ENCODE data around the gene CCZ1B. TPM values are rescaled to one million over a fixed set of nuclear protein-coding genes. Genes with fewer than 3 reads are reported as not detected.
"Not testable (repeated sequence)": the region's sequence is repeated elsewhere in the genome, so short reads cannot be mapped to it uniquely, and the experiment has no call there.

CCZ1B gene
- total RNA-seq, 1 donor from 2014 or later: 14.3 TPM

GRCh38 chr7:6753964-6754363 lies 72.1 kb downstream of the CCZ1B start, which contains the start of gene RSPH10B2:
TSS of gene RSPH10B2 (plus strand) at chr7:6754103. CDS start at chr7:6757678, 3,575 bp downstream.
- peak; percentile 36 for ATAC-seq
- DNase-seq (ENCODE audit: low spot score): not testable (repeated sequence)

- not testable (repeated sequence) for DNase-seq (ENCODE audit: low spot score); ATAC-seq
These were observed 75.9 kb downstream of the CCZ1B start for GRCh38 chr7:6750173-6750572.

- not testable (repeated sequence) for ATAC-seq; DNase-seq (ENCODE audit: low spot score)
These were observed 76.7 kb downstream of the CCZ1B start for GRCh38 chr7:6749335-6749734.

Other genes starting within 250 kb of the CCZ1B start
- 38.3 TPM for gene ZDHHC4, start 248.8 kb downstream of the CCZ1B start, total RNA-seq
- 14.1 TPM for gene INTS15, start 236.3 kb downstream of the CCZ1B start, total RNA-seq
- gene ZNF853, start 210.7 kb downstream of the CCZ1B start, total RNA-seq: 0.10 TPM
- 18.6 TPM for gene ZNF316, start 189.0 kb downstream of the CCZ1B start, total RNA-seq
- 12.8 TPM for gene ZNF12, start 119.3 kb downstream of the CCZ1B start, total RNA-seq
- not detected for gene RSPH10B2, start 72.2 kb downstream of the CCZ1B start, total RNA-seq